Activated CD8-positive, alpha-beta memory T cell treated with anti-CD3 and anti-CD28 coated beads, Interleukin-2, amount 50 U/mL, for 48 hours (primary cell): Measurements from ENCODE around the gene TNFRSF19.

Experiments used
- DNase-seq: peaks from one replicate; pipeline ENCODE4 v3.0.0-alpha.2; 2020

Gene TNFRSF19

GRCh38 chr13:23629566-23630272, 59.5 kb downstream of the TNFRSF19 start:
- DNase-seq, result no peak

GRCh38 chr13:23630349-23631093, 60.3 kb downstream of the TNFRSF19 start:
- no peak for DNase-seq

DNA sequence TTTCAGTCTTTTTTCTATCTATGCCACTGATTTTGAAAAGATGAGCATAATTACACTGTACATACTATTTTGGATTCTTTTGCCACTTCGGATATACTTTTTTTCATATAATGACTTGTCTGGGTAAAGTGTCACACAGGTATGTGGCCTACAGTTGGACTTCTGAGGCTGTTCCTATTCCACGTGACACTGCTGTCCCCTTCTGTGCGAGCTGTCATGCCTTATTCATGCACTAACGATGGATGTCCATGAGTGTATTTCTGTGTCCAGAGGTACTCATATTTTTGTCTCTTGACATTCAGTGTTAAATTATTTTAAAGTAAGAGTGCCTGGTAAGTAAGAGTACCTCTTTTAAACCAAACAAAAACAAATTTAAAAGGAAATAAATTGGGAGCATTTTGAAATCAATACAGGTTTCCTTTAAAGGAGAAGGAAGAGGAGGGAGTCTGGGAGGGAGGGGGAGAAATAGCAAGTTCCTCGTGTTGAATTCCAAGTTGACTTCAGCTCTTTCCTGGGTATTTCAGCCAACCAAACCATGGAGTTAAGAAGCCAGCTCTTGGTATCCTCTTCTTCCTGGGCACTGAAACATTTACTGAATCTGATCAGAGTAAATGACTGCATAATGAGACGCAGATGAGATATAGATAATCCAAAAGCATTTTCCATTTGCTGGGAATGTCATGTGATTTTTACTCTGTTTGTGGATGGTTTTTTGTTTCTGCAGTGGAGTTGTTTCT, 61.3 kb downstream of the TNFRSF19 start:
- DNase-seq, result no peak

DNA sequence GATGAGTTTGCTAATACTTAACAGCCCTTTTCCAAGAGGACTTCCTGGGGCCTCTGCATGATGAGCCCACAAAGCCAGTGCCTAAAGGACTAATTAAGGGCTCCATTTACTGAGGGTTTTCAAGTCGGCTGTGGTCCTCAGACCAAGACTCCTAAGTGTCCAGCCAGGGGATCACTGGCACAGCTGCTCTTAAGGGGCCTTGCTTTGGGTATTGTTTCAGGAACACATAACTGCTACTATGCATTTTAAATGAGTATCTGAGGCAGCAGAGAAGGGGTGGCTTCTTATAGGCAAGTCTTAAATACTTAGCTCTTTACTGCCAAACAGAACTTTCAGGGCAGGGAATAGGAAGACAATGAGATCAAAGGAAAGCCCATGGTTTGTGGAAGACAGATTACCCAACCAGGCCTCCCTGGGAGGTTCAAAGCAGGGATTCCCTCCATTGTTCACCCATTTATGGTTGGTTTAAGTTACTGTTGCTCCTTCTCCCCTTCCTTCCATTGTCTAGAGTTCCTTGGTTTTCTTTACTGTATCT, 61.9 kb downstream of the TNFRSF19 start:
- DNase-seq, result no peak

GRCh38 chr13:23632741-23633140, 62.5 kb downstream of the TNFRSF19 start:
- DNase-seq, result no peak

DNA sequence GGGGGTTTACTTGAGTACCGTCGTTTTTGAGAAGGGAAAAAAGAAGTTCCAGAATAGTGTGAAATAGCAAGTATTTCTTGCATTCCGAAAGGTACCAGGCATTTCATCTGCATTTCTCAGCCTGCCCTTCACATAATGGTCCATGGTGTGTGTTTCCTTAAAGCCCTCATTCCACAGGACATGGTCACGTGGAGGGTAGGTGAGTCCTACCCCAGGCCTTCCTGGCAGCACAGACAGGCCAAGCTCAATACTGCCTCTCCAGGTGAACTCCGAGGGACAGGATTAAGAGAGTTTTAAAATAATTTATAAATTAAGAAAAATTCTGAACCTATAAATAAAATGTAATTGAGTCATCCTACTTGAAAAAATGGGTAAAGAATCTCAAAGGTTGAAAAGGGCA, 64.7 kb downstream of the TNFRSF19 start:
- DNase-seq, result no peak

GRCh38 chr13:23636360-23636759, 66.1 kb downstream of the TNFRSF19 start:
- no peak for DNase-seq

- DNase-seq, result no peak
Observed at GRCh38 chr13:23637829-23638228, 67.6 kb downstream of the TNFRSF19 start.

DNA sequence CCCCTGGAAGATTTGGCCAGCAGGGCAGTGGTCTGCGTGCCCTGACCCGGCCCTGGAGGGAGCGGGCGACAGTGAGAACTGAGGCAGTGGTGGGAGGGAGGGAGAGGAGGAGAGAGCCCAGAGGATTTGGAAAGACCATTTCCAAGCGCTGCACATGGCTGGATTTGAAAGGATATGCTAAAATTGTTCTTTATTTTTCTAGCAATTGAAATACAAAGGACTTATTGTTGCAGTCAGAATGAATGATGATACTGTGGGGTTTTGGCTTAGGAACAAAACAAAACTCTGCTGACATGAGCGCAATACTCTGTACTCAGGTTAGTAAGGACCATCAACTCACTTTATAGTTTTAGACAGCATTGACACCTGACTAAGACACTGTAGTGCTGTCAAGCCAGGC, 69.5 kb downstream of the TNFRSF19 start:
- DNase-seq, result no peak

DNA sequence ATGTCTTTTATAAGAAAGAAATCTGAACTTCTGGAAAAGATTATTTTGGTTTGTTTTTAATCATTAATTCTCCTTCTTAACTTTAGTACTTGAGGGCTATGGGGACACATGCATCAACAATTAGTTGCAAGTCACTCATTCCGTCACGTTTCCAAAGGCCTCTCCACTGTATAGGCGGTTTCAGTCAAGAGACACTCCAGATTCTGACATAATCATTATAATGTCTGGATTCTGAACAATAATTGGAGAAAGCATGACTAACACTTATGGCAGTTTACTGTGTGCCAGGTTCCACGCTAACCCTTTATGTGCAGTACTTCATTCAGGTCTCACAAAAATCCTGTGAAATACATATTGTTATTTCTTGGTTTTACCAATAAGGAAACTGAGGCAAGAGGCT, 71.9 kb downstream of the TNFRSF19 start:
- DNase-seq, result no peak

- DNase-seq, result no peak
Observed at GRCh38 chr13:23643338-23644125, 73.3 kb downstream of the TNFRSF19 start.

DNA sequence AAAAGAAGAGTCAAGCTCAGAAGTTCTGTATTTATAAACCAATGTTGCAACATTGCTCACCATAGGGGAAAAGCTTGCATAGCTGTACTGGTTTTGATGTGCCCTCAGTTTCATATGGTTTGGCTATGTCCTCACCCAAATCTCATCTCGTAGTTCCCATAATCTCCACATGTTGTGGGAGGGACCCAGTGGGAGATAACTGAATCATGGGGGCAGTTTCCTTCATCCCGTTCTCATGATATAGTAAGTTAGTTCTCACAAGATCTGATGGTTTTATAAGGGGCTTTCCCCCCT, 73.9 kb downstream of the TNFRSF19 start:
- DNase-seq, result no peak

DNA sequence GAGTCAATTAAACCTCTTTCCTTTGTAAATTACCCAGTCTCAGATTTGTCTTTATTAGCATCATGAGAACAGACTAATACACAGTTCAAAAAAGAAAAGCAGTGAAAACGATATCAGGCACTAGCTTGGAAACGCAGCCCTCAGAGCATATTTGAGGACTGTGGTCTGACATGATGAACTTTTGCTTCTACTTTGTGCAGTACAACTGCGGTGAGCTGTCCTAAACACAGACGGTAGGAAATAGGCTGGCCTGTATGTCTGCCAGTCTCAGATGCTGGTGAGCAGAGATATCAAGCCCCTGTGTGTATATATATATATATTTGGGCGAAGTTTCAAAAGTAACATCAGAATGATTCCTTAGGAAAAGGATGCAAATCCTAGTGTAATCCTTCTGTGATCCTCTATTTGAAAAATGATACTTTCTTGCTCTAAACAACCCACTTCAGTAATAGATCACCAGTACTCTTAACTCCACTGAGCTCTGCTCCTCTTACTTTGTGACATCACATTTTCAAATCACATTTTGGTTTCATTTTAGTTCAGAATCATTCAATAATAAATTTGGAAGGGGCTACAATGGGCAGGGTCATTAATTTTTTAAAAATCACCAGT, 74.4 kb downstream of the TNFRSF19 start:
- DNase-seq, result no peak

DNA sequence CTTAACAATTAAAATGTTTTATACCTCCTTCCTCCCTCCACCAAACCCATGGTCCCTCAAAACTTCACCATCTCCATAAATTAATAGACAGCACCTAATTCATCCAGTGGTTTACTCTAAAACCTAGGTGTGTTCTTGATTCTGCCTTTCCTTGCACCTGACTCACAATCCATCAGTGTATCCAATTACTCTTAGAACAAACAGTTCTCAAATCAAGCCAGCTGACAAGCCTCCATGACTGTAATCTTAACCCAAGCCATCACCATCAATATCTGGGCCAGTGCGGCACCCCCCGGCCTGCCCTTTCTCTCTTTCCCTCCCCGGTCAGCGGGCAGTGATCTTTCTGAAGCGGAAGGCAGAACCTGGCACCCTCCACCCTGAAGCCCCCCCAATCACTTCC, 75.6 kb downstream of the TNFRSF19 start:
- DNase-seq, result no peak

DNA sequence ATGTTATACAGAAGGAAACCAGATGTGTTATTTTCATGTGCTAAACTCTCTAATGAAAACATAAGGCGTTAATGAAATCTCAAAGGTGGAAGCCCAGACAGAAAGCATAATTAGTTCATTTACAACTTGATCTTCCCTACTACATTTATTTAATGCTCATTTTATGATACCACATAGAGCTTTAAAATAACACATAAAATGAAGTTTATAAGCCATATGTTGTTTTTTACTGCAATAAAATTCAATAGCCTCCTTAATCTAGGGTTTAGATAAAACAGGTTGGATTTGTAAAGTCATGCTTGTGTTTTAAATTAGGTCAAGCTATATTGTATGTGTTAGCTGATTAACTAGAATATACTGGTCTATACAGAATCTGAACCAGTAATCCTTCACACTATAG, 81.2 kb downstream of the TNFRSF19 start:
- DNase-seq, result no peak

- DNase-seq, result no peak
Observed at GRCh38 chr13:23651887-23652286, 81.7 kb downstream of the TNFRSF19 start.

- no peak for DNase-seq
Observed at GRCh38 chr13:23652909-23653726, 82.9 kb downstream of the TNFRSF19 start.

- DNase-seq, result no peak
Observed at GRCh38 chr13:23654111-23655110, 84.2 kb downstream of the TNFRSF19 start.

- no peak for DNase-seq
Observed at GRCh38 chr13:23655321-23655720, 85.1 kb downstream of the TNFRSF19 start.

DNA sequence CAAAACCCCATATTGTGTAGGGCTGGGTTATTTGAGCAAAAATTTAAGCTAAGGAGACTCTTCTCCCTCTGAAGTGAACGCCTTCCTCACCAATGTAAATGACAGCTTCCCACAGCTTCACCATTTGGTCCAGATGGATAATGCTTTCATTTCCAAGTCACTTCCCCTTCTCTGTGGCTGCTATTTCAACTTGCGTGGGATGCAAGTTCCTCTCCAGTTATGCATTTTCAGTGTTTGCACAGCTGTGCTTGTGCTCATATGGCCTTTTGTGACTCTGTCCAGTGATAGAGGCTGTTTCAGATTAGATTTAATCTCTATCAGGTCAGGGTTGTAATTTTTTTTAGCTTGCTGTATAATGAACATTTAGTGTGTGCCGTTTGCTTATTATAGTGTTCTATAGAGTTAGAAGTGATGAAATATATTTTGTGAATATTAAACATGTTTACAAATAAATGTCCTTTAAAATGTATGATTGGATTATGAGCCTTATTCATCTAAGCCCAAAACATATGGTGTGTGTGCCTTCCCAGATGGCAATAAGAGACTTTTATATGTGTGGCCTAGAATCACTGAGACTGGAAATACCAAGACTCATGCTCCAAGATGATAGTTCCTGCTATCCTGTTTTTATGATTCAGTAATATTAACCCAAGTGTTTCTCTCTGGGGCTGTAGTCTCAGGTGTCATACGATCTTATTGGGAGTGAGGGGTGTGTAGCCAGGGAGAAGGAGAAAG, 86.6 kb downstream of the TNFRSF19 start:
- no peak for DNase-seq
